SK-N-SH treated with all-trans-retinoic acid at 6 μM for 48 hours (cell line): ENCODE measurements around the gene TBX19.

Experiments
- ATAC-seq: fragments of 200-7000 bp; cut with Tn5 transposase; 3 replicates; pipeline ENCODE4 v1.9.1; 2020; ENCODE audit warnings: mild to moderate bottlenecking, moderate library complexity
- ARNTL ChIP-seq: fragments of 450-650 bp; formaldehyde crosslinking; IDR thresholded peaks from 2 replicates; pipeline ENCODE4 v1.5.0; 2020; ENCODE audit warnings: low read depth, mild to moderate bottlenecking, moderate library complexity, borderline replicate concordance
- CSDC2 ChIP-seq: fragments of 250-450 bp; sonication (Bioruptor Pico); IDR thresholded peaks from 2 replicates; pipeline ENCODE4 v1.5.0; 2020; ENCODE audit warnings: mild to moderate bottlenecking, moderate library complexity
- ESRRG ChIP-seq: fragments of 250-450 bp; sonication (Bioruptor Pico); IDR thresholded peaks from 2 replicates; pipeline ENCODE4 v1.6.1; 2021; ENCODE audit warnings: mild to moderate bottlenecking
- GLIS3 ChIP-seq: fragments of 250-450 bp; sonication (Bioruptor Pico); IDR thresholded peaks from 2 replicates; pipeline ENCODE4 v1.5.0; 2020; ENCODE audit warnings: mild to moderate bottlenecking, moderate library complexity
- ISL1 ChIP-seq: fragments of 250-450 bp; sonication (Bioruptor Pico); IDR thresholded peaks from 2 replicates; pipeline ENCODE4 v2.1.2; 2022; ENCODE audit warnings: mild to moderate bottlenecking, moderate library complexity
- OSR1 ChIP-seq: fragments of 250-450 bp; sonication (Bioruptor Pico); IDR thresholded peaks from 2 replicates; pipeline ENCODE4 v1.8.0; 2022; ENCODE audit warnings: moderate library complexity, mild to moderate bottlenecking, inconsistent platforms
- PPARA ChIP-seq: fragments of 250-450 bp; sonication (Bioruptor Pico); IDR thresholded peaks from 2 replicates; pipeline ENCODE4 v1.5.0; 2020; ENCODE audit warnings: mild to moderate bottlenecking, borderline replicate concordance
- RARB ChIP-seq: fragments of 250-450 bp; sonication (Bioruptor Pico); IDR thresholded peaks from 2 replicates; pipeline ENCODE4 v1.8.0; 2021; ENCODE audit warnings: mild to moderate bottlenecking, moderate library complexity
- TCF4 ChIP-seq: fragments of 250-450 bp; sonication (Bioruptor Pico); IDR thresholded peaks from 2 replicates; pipeline ENCODE4 v1.8.0; 2021; ENCODE audit warnings: mild to moderate bottlenecking, moderate library complexity, borderline replicate concordance
- TOX ChIP-seq: fragments of 250-450 bp; sonication (Bioruptor Pico); IDR thresholded peaks from 2 replicates; pipeline ENCODE4 v1.8.0; 2021; ENCODE audit warnings: mild to moderate bottlenecking, moderate library complexity, borderline replicate concordance
- ZC3H10 ChIP-seq: fragments of 250-450 bp; sonication (Bioruptor Pico); IDR thresholded peaks from 2 replicates; pipeline ENCODE4 v1.5.1; 2021; ENCODE audit warnings: mild to moderate bottlenecking, moderate library complexity
- ZFP3 ChIP-seq: fragments of 250-450 bp; sonication (Bioruptor Pico); IDR thresholded peaks from 2 replicates; pipeline ENCODE4 v1.5.0; 2020; ENCODE audit warnings: mild to moderate bottlenecking, moderate library complexity
- ZFP30 ChIP-seq: fragments of 450-650 bp; formaldehyde crosslinking; IDR thresholded peaks from 2 replicates; pipeline ENCODE4 v1.5.0; 2022; ENCODE audit warnings: mild to moderate bottlenecking, moderate library complexity
- ZNF565 ChIP-seq: fragments of 450-650 bp; formaldehyde crosslinking; conservative IDR thresholded peaks from 2 replicates; pipeline ENCODE4 v1.5.0; 2020; ENCODE audit warnings: low read depth, mild to moderate bottlenecking, moderate library complexity
- ZNF70 ChIP-seq: fragments of 450-650 bp; formaldehyde crosslinking; IDR thresholded peaks from 2 replicates; pipeline ENCODE4 v1.5.0; 2020; ENCODE audit warnings: mild to moderate bottlenecking, moderate library complexity
- ZNF8 ChIP-seq: fragments of 450-650 bp; formaldehyde crosslinking; IDR thresholded peaks from 2 replicates; pipeline ENCODE4 v1.5.0; 2020; ENCODE audit warnings: mild to moderate bottlenecking, moderate library complexity
- TF ChIP-seq, protein P1 (sequence below): fragments of 250-450 bp; sonication (Bioruptor Pico); IDR thresholded peaks from 2 replicates; pipeline ENCODE4 v1.5.0; 2020; ENCODE audit warnings: mild to moderate bottlenecking, moderate library complexity
- TF ChIP-seq, protein P2 (sequence below): fragments of 250-450 bp; sonication (Bioruptor Pico); IDR thresholded peaks from 2 replicates; pipeline ENCODE4 v1.5.1; 2021; ENCODE audit warnings: mild to moderate bottlenecking, moderate library complexity
- TF ChIP-seq, protein P3 (sequence below): fragments of 250-450 bp; sonication (Bioruptor Pico); IDR thresholded peaks from 2 replicates; pipeline ENCODE4 v1.8.0; 2020; ENCODE audit warnings: mild to moderate bottlenecking, moderate library complexity, borderline replicate concordance
- TF ChIP-seq, protein P4 (sequence below): fragments of 250-450 bp; sonication (Bioruptor Pico); IDR thresholded peaks from 2 replicates; pipeline ENCODE4 v1.5.1; 2020; ENCODE audit warnings: low read depth, mild to moderate bottlenecking, moderate library complexity
- TF ChIP-seq, protein P5 (sequence below): fragments of 250-450 bp; sonication (Bioruptor Pico); IDR thresholded peaks from 2 replicates; pipeline ENCODE4 v1.8.0; 2021; ENCODE audit warnings: low read depth, mild to moderate bottlenecking, moderate library complexity, borderline replicate concordance

Gene TBX19

DNA sequence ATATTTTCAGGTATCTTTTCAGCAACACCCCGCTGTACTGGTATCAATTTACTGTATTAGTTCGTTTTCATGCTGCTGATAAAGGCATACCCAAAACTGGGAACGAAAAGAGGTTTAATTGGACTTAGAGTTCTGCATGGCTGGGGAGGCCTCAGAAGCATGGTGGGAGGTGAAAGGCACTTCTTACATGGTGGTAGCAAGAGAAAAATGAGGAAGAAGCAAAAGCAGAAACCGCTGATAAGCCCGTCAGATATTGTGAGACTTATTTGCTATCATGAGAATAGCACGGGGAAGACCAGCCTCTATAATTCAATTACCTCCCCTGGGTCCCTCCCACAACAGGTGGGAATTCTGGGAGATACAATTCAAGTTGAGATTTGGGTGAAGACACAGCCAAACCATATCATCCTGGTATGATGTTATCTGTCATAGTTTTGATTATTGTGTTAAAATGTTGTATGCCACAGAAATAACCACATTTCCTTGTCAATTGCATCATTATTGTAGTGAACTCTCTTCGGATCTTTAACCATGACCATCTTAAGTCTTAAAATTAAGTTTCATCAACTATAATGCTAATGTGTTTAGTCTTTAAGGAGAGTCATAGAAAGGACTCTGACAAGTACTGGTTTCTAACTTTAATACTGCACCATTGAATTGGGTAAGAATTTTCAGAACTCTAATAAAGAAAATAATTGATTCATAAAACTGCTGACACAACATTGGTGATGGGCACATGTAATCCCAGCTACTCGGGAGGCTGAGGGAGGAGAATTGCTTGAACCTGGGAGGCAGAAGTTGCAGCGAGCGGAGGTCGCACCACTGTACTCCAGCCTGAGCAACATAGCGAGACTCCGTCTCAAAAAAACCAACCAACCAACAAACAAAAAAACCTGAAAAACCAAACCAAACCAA is 58.2 kb downstream of the TBX19 start:
- TF ChIP-seq ZNF70 (no peak), ZNF8 (no peak), ISL1 (CRISPR knock-in tag) (no peak), RARB (no peak)
- ATAC-seq, result no peak

DNA sequence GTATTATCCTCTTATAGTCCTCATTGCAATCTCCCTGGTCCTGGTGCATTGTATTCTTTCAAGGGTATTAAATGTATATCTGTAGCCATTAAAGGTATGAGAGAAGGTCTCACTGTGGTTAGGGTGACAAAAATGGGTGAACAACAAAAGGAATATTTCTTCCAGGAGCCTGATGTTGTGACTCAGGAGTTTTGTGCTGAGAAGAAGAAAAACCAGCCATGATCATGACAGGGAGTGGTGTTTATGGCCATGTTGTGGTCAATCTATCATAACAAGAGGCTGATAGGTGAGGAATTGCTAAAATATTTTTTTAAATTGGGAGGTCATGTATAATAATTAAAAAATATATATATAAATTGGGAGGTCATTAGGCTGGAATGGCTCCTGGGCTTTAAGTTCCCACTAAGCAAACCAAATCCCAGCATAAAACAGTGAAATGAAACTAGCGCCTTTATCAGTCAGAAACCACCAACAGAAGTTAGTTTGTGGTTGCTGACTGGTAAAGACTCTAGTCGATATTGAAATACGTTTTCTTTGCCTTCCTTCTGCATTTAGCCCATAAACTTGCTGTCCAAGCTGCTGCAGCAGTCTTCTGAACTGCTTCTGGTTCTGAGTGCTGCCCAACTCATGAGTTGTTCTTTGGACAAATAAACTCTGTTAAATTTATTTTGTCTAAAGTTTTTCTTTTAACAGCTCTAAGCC is 60.3 kb downstream of the TBX19 start:
- TF ChIP-seq, protein P1, sequence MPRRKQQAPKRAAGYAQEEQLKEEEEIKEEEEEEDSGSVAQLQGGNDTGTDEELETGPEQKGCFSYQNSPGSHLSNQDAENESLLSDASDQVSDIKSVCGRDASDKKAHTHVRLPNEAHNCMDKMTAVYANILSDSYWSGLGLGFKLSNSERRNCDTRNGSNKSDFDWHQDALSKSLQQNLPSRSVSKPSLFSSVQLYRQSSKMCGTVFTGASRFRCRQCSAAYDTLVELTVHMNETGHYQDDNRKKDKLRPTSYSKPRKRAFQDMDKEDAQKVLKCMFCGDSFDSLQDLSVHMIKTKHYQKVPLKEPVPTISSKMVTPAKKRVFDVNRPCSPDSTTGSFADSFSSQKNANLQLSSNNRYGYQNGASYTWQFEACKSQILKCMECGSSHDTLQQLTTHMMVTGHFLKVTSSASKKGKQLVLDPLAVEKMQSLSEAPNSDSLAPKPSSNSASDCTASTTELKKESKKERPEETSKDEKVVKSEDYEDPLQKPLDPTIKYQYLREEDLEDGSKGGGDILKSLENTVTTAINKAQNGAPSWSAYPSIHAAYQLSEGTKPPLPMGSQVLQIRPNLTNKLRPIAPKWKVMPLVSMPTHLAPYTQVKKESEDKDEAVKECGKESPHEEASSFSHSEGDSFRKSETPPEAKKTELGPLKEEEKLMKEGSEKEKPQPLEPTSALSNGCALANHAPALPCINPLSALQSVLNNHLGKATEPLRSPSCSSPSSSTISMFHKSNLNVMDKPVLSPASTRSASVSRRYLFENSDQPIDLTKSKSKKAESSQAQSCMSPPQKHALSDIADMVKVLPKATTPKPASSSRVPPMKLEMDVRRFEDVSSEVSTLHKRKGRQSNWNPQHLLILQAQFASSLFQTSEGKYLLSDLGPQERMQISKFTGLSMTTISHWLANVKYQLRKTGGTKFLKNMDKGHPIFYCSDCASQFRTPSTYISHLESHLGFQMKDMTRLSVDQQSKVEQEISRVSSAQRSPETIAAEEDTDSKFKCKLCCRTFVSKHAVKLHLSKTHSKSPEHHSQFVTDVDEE (CRISPR knock-in tag), result no peak
- TF ChIP-seq, protein P2, sequence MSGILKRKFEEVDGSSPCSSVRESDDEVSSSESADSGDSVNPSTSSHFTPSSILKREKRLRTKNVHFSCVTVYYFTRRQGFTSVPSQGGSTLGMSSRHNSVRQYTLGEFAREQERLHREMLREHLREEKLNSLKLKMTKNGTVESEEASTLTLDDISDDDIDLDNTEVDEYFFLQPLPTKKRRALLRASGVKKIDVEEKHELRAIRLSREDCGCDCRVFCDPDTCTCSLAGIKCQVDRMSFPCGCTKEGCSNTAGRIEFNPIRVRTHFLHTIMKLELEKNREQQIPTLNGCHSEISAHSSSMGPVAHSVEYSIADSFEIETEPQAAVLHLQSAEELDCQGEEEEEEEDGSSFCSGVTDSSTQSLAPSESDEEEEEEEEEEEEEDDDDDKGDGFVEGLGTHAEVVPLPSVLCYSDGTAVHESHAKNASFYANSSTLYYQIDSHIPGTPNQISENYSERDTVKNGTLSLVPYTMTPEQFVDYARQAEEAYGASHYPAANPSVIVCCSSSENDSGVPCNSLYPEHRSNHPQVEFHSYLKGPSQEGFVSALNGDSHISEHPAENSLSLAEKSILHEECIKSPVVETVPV (CRISPR knock-in tag), result no peak
- no peak for ATAC-seq

DNA sequence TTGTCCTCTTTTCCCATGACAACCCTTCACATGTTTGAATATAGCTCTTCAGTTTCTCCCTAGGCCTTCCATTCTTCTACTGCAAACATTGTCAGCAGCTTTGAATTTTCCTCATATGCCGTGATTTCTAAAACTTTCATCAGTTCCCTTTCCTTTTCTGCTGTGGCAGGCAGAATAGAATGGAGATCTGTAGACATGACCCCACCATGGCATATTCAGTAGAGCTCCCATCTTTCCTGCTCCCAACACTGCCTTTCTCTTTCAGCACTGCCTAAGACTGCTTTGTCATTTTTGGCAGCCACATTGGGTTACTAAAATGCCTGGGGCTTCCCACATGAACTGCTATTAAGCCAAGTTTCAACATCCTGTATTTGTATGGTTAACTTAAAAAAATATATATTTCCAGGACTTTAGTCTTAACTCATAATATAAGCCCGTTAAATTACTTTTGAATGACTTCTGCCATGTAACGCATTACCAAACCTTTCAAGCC is 60.9 kb downstream of the TBX19 start:
- ATAC-seq, result no peak
- TF ChIP-seq ZFP30 (CRISPR knock-in tag) (no peak), CSDC2 (CRISPR knock-in tag) (no peak), TOX (CRISPR knock-in tag) (no peak), TCF4 (no peak), ISL1 (CRISPR knock-in tag) (no peak), ZC3H10 (CRISPR knock-in tag) (no peak), PPARA (CRISPR knock-in tag) (no peak), GLIS3 (no peak), ZNF565 (no peak), ZNF70 (no peak), ARNTL (CRISPR knock-in tag) (no peak), ESRRG (no peak)
- TF ChIP-seq, protein P3, sequence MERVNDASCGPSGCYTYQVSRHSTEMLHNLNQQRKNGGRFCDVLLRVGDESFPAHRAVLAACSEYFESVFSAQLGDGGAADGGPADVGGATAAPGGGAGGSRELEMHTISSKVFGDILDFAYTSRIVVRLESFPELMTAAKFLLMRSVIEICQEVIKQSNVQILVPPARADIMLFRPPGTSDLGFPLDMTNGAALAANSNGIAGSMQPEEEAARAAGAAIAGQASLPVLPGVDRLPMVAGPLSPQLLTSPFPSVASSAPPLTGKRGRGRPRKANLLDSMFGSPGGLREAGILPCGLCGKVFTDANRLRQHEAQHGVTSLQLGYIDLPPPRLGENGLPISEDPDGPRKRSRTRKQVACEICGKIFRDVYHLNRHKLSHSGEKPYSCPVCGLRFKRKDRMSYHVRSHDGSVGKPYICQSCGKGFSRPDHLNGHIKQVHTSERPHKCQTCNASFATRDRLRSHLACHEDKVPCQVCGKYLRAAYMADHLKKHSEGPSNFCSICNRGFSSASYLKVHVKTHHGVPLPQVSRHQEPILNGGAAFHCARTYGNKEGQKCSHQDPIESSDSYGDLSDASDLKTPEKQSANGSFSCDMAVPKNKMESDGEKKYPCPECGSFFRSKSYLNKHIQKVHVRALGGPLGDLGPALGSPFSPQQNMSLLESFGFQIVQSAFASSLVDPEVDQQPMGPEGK, result no peak
- TF ChIP-seq, protein P4, sequence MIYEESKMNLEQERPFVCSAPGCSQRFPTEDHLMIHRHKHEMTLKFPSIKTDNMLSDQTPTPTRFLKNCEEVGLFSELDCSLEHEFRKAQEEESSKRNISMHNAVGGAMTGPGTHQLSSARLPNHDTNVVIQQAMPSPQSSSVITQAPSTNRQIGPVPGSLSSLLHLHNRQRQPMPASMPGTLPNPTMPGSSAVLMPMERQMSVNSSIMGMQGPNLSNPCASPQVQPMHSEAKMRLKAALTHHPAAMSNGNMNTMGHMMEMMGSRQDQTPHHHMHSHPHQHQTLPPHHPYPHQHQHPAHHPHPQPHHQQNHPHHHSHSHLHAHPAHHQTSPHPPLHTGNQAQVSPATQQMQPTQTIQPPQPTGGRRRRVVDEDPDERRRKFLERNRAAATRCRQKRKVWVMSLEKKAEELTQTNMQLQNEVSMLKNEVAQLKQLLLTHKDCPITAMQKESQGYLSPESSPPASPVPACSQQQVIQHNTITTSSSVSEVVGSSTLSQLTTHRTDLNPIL (CRISPR knock-in tag), result no peak

DNA sequence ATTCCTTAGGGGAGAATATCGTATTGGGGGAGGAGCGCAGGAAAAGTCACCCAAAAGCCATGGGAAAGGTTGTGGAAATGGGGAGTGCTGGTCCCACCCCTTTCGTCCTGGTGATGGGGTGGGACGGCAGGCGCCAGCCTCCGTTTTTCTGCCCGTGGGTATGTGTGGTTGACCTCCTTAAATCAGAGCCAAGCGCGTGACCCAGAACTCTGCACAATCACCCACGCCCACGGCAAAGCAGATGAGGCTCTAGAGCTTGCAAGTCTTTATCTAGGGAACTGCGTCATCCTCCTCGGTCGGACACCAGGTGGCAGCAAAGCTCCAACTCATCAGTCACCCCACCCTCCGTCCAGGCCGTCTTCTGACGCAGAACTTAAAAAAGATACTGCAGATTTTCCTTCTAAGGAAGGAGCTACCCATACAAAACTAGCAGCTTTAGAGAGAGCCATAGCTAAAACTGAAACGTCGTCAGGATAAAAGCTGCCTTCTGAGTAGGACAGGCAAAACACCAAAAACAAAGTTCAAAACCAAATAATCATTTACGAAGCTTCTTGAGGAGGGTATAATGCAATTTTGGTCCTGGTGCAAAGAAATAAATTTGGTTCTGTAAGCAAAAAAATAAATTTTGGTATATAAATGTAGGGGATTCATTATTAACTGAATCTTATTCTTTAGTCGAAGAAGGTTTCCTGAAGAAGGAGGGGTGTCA is 62.0 kb downstream of the TBX19 start:
- ATAC-seq, result peak; percentile 100
- TF ChIP-seq ZNF70, result no peak
- TF ChIP-seq, protein P5, sequence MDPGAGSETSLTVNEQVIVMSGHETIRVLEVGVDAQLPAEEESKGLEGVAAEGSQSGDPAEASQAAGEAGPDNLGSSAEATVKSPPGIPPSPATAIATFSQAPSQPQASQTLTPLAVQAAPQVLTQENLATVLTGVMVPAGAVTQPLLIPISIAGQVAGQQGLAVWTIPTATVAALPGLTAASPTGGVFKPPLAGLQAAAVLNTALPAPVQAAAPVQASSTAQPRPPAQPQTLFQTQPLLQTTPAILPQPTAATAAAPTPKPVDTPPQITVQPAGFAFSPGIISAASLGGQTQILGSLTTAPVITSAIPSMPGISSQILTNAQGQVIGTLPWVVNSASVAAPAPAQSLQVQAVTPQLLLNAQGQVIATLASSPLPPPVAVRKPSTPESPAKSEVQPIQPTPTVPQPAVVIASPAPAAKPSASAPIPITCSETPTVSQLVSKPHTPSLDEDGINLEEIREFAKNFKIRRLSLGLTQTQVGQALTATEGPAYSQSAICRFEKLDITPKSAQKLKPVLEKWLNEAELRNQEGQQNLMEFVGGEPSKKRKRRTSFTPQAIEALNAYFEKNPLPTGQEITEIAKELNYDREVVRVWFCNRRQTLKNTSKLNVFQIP (CRISPR knock-in tag), result no peak
- no peak for TF ChIP-seq CSDC2 (CRISPR knock-in tag)
- TF ChIP-seq, protein P1 (CRISPR knock-in tag), result no peak
- no peak for TF ChIP-seq TCF4
- TF ChIP-seq, protein P4 (CRISPR knock-in tag), result no peak
- TF ChIP-seq ZFP3 (CRISPR knock-in tag), result no peak
- no peak for TF ChIP-seq OSR1 (CRISPR knock-in tag)
